T-cell (primary cell): ENCODE results near the gene TSPAN18. TPM values are rescaled to one million over a fixed set of nuclear protein-coding genes. Genes with fewer than 3 reads are reported as not detected.
A peak's percentile ranks its signal among the peaks of the same experiment; 100 is the strongest.

Experiments
- ATAC-seq, 4 experiments: fragments of 200-7000 bp in 3 of 4; fragments of 150-1000 bp in 1 of 4; cut with Tn5 transposase; replicated peaks in 1 of 4; 1 replicate in 3 of 4; 2 replicates in 1 of 4; pipeline ENCODE4 v1.10.0; 2021; ENCODE audit warnings: moderate library complexity in 3 of 4, mild to moderate bottlenecking in 2 of 4, moderate number of reproducible peaks in 1 of 4
- CTCF ChIA-PET, 2 donors: fragments of 300-600 bp; sonication (Branson Sonifier 250); formaldehyde crosslinking; loops; one replicate each; lab custom pipeline; 2022; ENCODE audit warnings: antibody characterized with exemption in 2 of 2; lab: Charles Lee
- POLR2A ChIA-PET, 2 donors: fragments of 300-600 bp; sonication (Branson Sonifier 250); formaldehyde crosslinking; loops; one replicate each; lab custom pipeline; 2022; ENCODE audit warnings: antibody characterized with exemption in 2 of 2; lab: Charles Lee
- DNase-seq, 35 experiments: peaks; one replicate each; pipeline versions ENCODE4 v3.0.0 to v3.0.0-alpha.2; 2013 to 2023
- H3K27ac ChIP-seq: one replicate; pipeline ENCODE4 v1.5.1; 2013; ENCODE audit warnings: low read length
- H3K27me3 ChIP-seq, 2 experiments: replicated peaks in 1 of 2; 1 replicate in 1 of 2; 2 replicates in 1 of 2; pipeline versions ENCODE4 v1.6.1 to v1.7.0; 2013; ENCODE audit warnings: low read length in 1 of 2, mixed read lengths in 1 of 2; ENCODE audit not compliant: control insufficient read depth in 2 of 2, insufficient read depth in 2 of 2; ENCODE audit errors: extremely low read depth in 1 of 2
- H3K36me3 ChIP-seq, 2 donors: 1 replicate in 1 of 2; 2 replicates in 1 of 2; pipeline versions ENCODE4 v1.6.1 to v1.7.0; 2013; ENCODE audit warnings: low read length in 1 of 2; ENCODE audit not compliant: control insufficient read depth in 2 of 2, insufficient read depth in 1 of 2; ENCODE audit errors: extremely low read depth in 1 of 2
- H3K4me1 ChIP-seq, 2 experiments: 1 replicate in 1 of 2; 2 replicates in 1 of 2; pipeline versions ENCODE4 v1.6.1 to v1.7.0; 2013; ENCODE audit warnings: low read length in 2 of 2, mixed read lengths in 1 of 2; ENCODE audit not compliant: insufficient read depth in 2 of 2, control insufficient read depth in 1 of 2; ENCODE audit errors: extremely low read depth in 1 of 2
- H3K4me3 ChIP-seq, 2 donors: 1 replicate in 1 of 2; 2 replicates in 1 of 2; pipeline versions ENCODE4 v1.5.1 to v1.7.0; 2013; ENCODE audit warnings: mild to moderate bottlenecking in 2 of 2, low read length in 1 of 2, moderate library complexity in 1 of 2; ENCODE audit not compliant: control insufficient read depth in 1 of 2; ENCODE audit errors: extremely low read depth in 1 of 2
- H3K9me3 ChIP-seq: 2 replicates; pipeline ENCODE4 v1.7.0; 2013
- H3K27ac Mint-ChIP-seq, 2 donors: one replicate each; pipeline ENCODE4 v1.8.0; 2020 to 2021; ENCODE audit warnings: mild to moderate bottlenecking in 2 of 2, mixed read lengths in 2 of 2
- H3K27me3 Mint-ChIP-seq, 2 donors: one replicate each; pipeline ENCODE4 v1.8.0; 2021 to 2022; ENCODE audit warnings: mixed read lengths in 2 of 2
- H3K36me3 Mint-ChIP-seq: one replicate; pipeline ENCODE4 v1.8.0; 2021; ENCODE audit warnings: mixed read lengths
- H3K4me1 Mint-ChIP-seq, 3 donors: one replicate each; pipeline ENCODE4 v1.8.0; 2020 to 2022; ENCODE audit warnings: mixed read lengths in 3 of 3, mild to moderate bottlenecking in 1 of 3
- H3K4me3 Mint-ChIP-seq, 3 donors: one replicate each; pipeline ENCODE4 v1.8.0; 2020 to 2022; ENCODE audit warnings: mild to moderate bottlenecking in 3 of 3, mixed read lengths in 3 of 3, moderate library complexity in 3 of 3
- H3K9me3 Mint-ChIP-seq, 3 donors: one replicate each; pipeline ENCODE4 v1.8.0; 2020 to 2022; ENCODE audit warnings: mixed read lengths in 3 of 3
- WGBS: methylation state at CpG from one replicate; pipeline ENCODE4 v1.1.5; 2013; ENCODE audit warnings: missing lambda C conversion rate; ENCODE audit not compliant: insufficient coverage; 5-methylcytosine and 5-hydroxymethylcytosine counted together
- total RNA-seq, 35 experiments: library from RNA in 6 of 35; stranded (reverse) in 6 of 35; fragments of 120-200 nt in 1 of 35; gene quantifications; one replicate each; pipeline versions ENCODE4 v1.2.1 to v1.2.4 and lab custom pipeline; 2013 to 2026

TSPAN18 gene
- total RNA-seq, 5 donors from 2014 or later (not counting 1 experiment from before 2014, with no cell fraction given): 18.4 to 59.1 (median 25.7) TPM

DNA sequence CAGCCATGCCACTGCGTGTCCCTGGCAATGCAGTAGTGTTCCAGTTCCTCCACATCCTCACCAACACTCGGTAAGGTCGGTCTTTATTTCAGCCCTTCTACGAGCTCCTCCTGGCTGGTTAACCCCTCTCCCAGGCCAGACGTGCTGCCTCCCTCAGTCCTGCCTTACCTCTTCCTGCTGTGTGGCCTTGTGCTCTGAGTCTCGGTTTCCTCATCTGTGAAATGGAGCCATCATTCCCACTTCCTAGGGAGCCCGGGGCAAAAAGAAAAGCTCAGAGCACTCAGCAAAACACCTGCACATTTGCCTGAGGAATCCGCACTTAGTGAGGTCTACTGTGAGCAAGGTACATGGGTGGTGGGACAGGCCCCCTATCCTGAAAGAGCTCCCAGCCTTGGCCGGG lies 214.1 kb downstream of the TSPAN18 start:
- no peak for DNase-seq
- no peaks in the 10 kb centered on the region for H3K9me3 ChIP-seq
- H3K27ac ChIP-seq: no peak overlapping the region
- peaks cover 2 to 25% of the 10 kb centered on the region in 2 experiments for H3K4me1 ChIP-seq
- CTCF ChIA-PET: interaction anchor here (0.6 to 1.9 kb wide), 9 partner anchors 8 to 173 kb away, joined by 3 to 12 read pairs (median 4); partner anchors contain the start of gene TP53I11 (in 1 of the 2)
- H3K9me3 Mint-ChIP-seq: no peaks in the 10 kb centered on the region
- H3K27ac Mint-ChIP-seq: no peak overlapping the region
- ATAC-seq: no peak
- POLR2A ChIA-PET: no interaction called here
- H3K27me3 Mint-ChIP-seq: no peaks in the 10 kb centered on the region
- H3K27me3 ChIP-seq: peaks cover 0 to 4% of the 10 kb centered on the region in 2 experiments
- 92% methylated on average over 8 of the region's 9 CpGs for WGBS
- H3K4me3 ChIP-seq: no peak overlapping the region
- no peak overlapping the region for H3K4me3 Mint-ChIP-seq
- peaks cover 13 to 46% (median 22%) of the 10 kb centered on the region in 3 donors for H3K4me1 Mint-ChIP-seq
- H3K36me3 Mint-ChIP-seq: no peaks in the 10 kb centered on the region
- no peaks in the 10 kb centered on the region for H3K36me3 ChIP-seq

DNA sequence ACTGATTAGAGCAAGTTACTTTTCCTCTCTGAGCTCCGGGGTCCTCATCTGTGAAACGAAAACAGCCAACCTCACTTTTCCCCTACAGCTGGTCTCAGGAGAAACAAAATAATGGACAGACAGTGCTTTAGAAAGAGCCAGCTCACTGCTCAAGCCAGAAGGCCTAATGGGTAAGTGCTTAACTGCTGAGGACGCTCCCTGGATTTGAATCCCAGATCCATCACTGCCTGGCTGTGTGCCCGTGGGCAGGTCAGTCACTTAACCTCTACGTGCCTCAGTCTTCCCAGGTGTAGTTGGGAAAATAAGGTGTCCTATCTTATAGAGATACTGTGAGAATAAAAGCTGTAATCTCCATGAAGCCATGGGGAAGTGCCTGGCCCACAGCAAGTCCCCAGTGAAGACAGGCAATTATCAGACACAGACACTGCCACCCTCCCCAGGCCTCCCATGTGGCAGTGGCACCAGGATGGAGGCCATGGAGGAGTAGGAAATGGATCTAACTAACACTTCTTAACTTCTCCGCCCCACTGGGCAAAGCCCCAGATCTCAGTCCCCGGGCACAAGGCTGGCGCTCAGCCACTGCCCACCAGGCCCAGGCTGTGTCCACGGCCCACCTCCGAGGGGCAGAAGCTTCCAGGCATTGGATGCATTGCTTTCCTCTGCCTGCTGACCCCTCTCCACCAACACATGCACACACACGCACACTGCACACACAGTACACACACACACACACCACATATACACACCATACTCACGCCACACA lies 214.7 kb downstream of the TSPAN18 start:
- H3K27ac Mint-ChIP-seq: no peak overlapping the region
- Histone ChIP-seq H3K36me3 (no peaks in the 10 kb centered on the region), H3K27me3 (peaks cover 0 to 4% of the 10 kb centered on the region in 2 experiments), H3K9me3 (no peaks in the 10 kb centered on the region), H3K27ac (no peak overlapping the region), H3K4me3 (no peak overlapping the region), H3K4me1 (peaks cover 2 to 22% of the 10 kb centered on the region in 2 experiments)
- H3K4me3 Mint-ChIP-seq: no peak overlapping the region
- ATAC-seq (no peak), DNase-seq (no peak)
- 86% methylated on average over 10 of the region's 12 CpGs for WGBS
- H3K27me3 Mint-ChIP-seq: no peaks in the 10 kb centered on the region
- ChIA-PET CTCF (interaction anchor here (0.8 to 1.9 kb wide), 7 partner anchors 9 to 164 kb away, joined by 3 to 12 read pairs (median 4); partner anchors contain the start of gene TP53I11 (in 1 of the 2)), POLR2A (no interaction called here)
- H3K36me3 Mint-ChIP-seq: no peaks in the 10 kb centered on the region
- H3K9me3 Mint-ChIP-seq: no peaks in the 10 kb centered on the region
- peaks cover 13 to 43% (median 22%) of the 10 kb centered on the region in 3 donors for H3K4me1 Mint-ChIP-seq

DNA sequence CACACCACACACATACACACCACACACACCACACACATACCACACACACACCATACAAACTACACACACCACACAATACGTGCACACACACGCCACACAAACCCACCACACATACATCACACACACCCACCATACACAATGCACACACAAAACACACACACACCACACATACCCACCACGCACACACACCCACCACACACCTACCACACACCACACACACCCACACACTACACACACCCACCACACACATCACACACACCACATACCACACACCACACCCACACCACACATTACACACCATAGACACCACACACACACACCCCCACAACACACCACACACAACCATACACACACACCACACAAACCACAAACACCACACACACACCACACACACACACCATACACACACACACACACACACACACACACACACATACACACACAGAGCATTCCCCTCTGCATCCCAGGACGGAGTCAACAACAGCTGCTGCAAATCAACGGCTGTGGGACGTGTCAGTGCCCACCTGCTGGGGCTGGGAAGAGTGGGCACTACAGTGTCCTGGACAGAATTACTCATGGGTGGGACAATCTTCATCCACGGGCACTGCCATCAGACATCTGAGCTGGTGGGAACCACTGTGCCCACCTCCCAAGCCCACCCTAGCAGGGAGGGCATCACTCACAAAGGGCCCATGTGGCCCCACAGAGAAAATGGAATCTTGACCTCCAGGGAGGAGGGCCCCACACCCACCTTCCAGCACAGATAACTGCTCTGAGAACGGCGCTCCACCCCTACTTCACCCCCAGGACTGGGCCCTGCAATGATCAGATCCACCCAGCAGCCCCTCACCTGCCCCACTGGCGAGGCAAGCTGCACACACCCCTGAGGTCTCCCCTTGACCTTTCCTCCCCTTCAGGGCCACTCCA lies 215.5 kb downstream of the TSPAN18 start:
- CTCF ChIA-PET: interaction anchor here in 1 of 2 donors (0.9 to 1.7 kb wide), 2 partner anchors 161 to 163 kb away, joined by 5 to 7 read pairs; no protein-coding TSS in a partner anchor
- peaks cover 13 to 43% (median 22%) of the 10 kb centered on the region in 3 donors for H3K4me1 Mint-ChIP-seq
- no peaks in the 10 kb centered on the region for H3K36me3 ChIP-seq

DNA sequence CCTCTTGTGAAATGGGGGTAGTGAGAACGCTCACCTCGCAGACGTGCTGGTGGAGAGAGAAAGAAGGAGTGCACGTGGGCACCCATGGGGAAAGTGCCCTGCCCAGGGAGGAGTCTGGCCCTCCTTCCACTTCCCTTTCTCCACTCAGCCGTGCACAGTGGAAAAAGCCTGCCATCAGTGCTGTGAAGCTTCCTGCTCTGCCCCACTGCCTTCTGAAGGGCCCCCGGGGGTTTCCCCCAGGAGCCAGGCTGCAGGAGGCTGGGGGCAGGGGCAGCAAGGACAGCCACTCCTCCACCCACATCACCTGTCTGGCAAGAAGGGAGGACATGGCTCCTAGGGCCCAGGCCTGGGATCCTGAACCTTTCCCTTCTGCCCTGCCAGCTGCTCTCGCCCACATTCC lies 216.4 kb downstream of the TSPAN18 start:
- H3K4me3 Mint-ChIP-seq: peak overlapping the region in 1 of 3 donors; percentile 32
- Histone ChIP-seq H3K4me3 (no peak overlapping the region), H3K27ac (no peak overlapping the region), H3K36me3 (no peaks in the 10 kb centered on the region), H3K9me3 (no peaks in the 10 kb centered on the region), H3K27me3 (peaks cover 0 to 4% of the 10 kb centered on the region in 2 experiments), H3K4me1 (peaks cover 2 to 18% of the 10 kb centered on the region in 2 experiments)
- WGBS: 34% methylated on average over 4 of the region's 7 CpGs
- no peaks in the 10 kb centered on the region for H3K36me3 Mint-ChIP-seq
- DNase-seq (peak in 2 of 35 experiments; percentile 10 to 33), ATAC-seq (peak in 2 of 4 experiments; percentile 22 to 59)
- H3K4me1 Mint-ChIP-seq: peaks cover 13 to 45% (median 22%) of the 10 kb centered on the region in 3 donors
- peak overlapping the region in 1 of 2 donors; percentile 81 for H3K27ac Mint-ChIP-seq
- no peaks in the 10 kb centered on the region for H3K27me3 Mint-ChIP-seq
- ChIA-PET CTCF (no interaction called here), POLR2A (no interaction called here)
- H3K9me3 Mint-ChIP-seq: no peaks in the 10 kb centered on the region

More for the DNA sequence above, 215.5 kb downstream of the TSPAN18 start:
- ATAC-seq: no peak
- no peaks in the 10 kb centered on the region for H3K9me3 Mint-ChIP-seq
- H3K4me3 Mint-ChIP-seq: peak overlapping the region in 2 of 3 donors; percentile 29 to 32
- peak overlapping the region in 1 of 2 donors; percentile 15 for H3K27ac Mint-ChIP-seq
- H3K27me3 Mint-ChIP-seq: no peaks in the 10 kb centered on the region
- Histone ChIP-seq H3K27me3 (peaks cover 0 to 4% of the 10 kb centered on the region in 2 experiments), H3K4me3 (no peak overlapping the region), H3K27ac (no peak overlapping the region), H3K9me3 (no peaks in the 10 kb centered on the region), H3K4me1 (peaks cover 2 to 18% of the 10 kb centered on the region in 2 experiments)
- WGBS: 87% methylated on average over 7 of the region's 10 CpGs
- POLR2A ChIA-PET: interaction anchor here in 1 of 2 donors (0.5 kb wide), 1 partner anchor 421 kb away, joined by 3 read pairs; no protein-coding TSS in a partner anchor
- DNase-seq: no peak
- H3K36me3 Mint-ChIP-seq: no peaks in the 10 kb centered on the region

DNA sequence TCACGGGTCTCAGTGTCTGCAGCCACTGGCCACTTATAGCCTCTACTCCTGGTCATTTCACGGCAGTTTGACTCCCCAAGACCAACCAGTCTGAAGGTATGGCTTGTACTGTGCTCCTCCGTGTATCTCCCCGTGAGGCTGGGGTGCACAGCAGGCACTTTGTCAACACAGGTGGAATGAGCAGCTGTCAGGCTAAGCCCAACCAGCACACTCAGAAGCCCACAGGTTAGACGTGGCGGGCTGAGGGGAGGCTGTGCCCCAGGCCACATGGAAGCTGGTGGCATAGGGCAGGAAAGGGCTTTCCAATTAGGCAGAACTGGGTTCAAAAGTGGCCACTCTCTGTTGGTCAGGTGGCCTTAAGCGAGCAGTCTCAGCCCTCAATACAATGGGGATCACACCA lies 216.9 kb downstream of the TSPAN18 start:
- 74% methylated on average over 7 of the region's 7 CpGs for WGBS
- Mint-ChIP-seq H3K9me3 (no peaks in the 10 kb centered on the region), H3K27me3 (no peaks in the 10 kb centered on the region), H3K4me1 (peaks cover 13 to 48% (median 22%) of the 10 kb centered on the region in 3 donors), H3K27ac (peak overlapping the region in 1 of 2 donors; percentile 81), H3K36me3 (no peaks in the 10 kb centered on the region), H3K4me3 (no peak overlapping the region)
- ATAC-seq (no peak), DNase-seq (no peak)
- no peak overlapping the region for H3K4me3 ChIP-seq
- no peaks in the 10 kb centered on the region for H3K9me3 ChIP-seq
- CTCF ChIA-PET: interaction anchor here in 1 of 2 donors (2.4 kb wide), 1 partner anchor 8 kb away, joined by 5 read pairs; no protein-coding TSS in a partner anchor
- H3K4me1 ChIP-seq: peaks cover 2 to 20% of the 10 kb centered on the region in 2 experiments
- POLR2A ChIA-PET: no interaction called here
- peaks cover 0 to 4% of the 10 kb centered on the region in 2 experiments for H3K27me3 ChIP-seq
- H3K36me3 ChIP-seq: no peaks in the 10 kb centered on the region
- H3K27ac ChIP-seq: no peak overlapping the region
